IMR-90 (cell line): ENCODE measurements around the gene HEPHL1. TPM values are rescaled to one million over a fixed set of nuclear protein-coding genes. Genes with fewer than 3 reads are reported as not detected.

Experiments used
- ATAC-seq: fragments of 200-7000 bp; cut with Tn5 transposase; 2 replicates; pipeline ENCODE4 v1.9.1; 2020; ENCODE audit warnings: low read depth, mild to moderate bottlenecking, moderate library complexity
- BruUV-seq: library from RNA; stranded (reverse); fragments of 400-500 nt; replicated peaks from 2 replicates; lab custom pipeline; 2021; lab: Mats Ljungman, UMichigan
- CTCF ChIA-PET: fragments of 300-600 bp; formaldehyde crosslinking; extraction: SDS; loops from one replicate; lab custom pipeline; 2021; ENCODE audit warnings: antibody characterized with exemption; lab: Yijun Ruan, JAX
- POLR2A ChIA-PET: fragments of 300-600 bp; sonication (Branson Sonifier 250); formaldehyde crosslinking; loops from one replicate; lab custom pipeline; 2022; ENCODE audit warnings: antibody characterized with exemption; ENCODE audit not compliant: unreplicated experiment; lab: Charles Lee
- DNase-seq: peaks from one replicate; pipeline ENCODE4 v3.0.0; 2013
- H2AFZ ChIP-seq: replicated peaks from 2 replicates; pipeline ENCODE3; 2013; ENCODE audit warnings: low read length, mild to moderate bottlenecking; ENCODE audit not compliant: poor library complexity
- H2AK5ac ChIP-seq: 2 replicates; pipeline ENCODE4 v1.6.1; 2013; ENCODE audit warnings: low read depth, low read length, inconsistent platforms
- H2AK9ac ChIP-seq: replicated peaks from 2 replicates; pipeline ENCODE3; 2013; ENCODE audit warnings: mild to moderate bottlenecking, low read depth, low read length, moderate library complexity; ENCODE audit not compliant: poor library complexity
- H2BK120ac ChIP-seq: 2 replicates; pipeline ENCODE4 v1.6.1; 2013; ENCODE audit warnings: low read depth, low read length, inconsistent platforms
- H2BK15ac ChIP-seq: 3 replicates; pipeline ENCODE4 v1.6.1; 2013; ENCODE audit warnings: low read depth, low read length, inconsistent platforms
- H2BK20ac ChIP-seq: 2 replicates; pipeline ENCODE4 v1.6.1; 2013; ENCODE audit warnings: low read depth, mild to moderate bottlenecking, inconsistent platforms, low read length, moderate library complexity
- H2BK5ac ChIP-seq: 2 replicates; pipeline ENCODE4 v1.6.1; 2013; ENCODE audit warnings: mild to moderate bottlenecking, low read depth, low read length, inconsistent platforms; ENCODE audit not compliant: poor library complexity, severe bottlenecking
- H3K14ac ChIP-seq: replicated peaks from 2 replicates; pipeline ENCODE4 v1.6.1; 2013; ENCODE audit warnings: low read depth, low read length, inconsistent platforms
- H3K18ac ChIP-seq: 2 replicates; pipeline ENCODE4 v1.6.1; 2013; ENCODE audit warnings: low read depth, low read length, control low read depth
- H3K23ac ChIP-seq: 2 replicates; pipeline ENCODE4 v1.6.1; 2013; ENCODE audit warnings: low read depth, low read length, inconsistent platforms
- H3K27ac ChIP-seq: 2 replicates; pipeline ENCODE4 v1.5.1; 2013; ENCODE audit warnings: mild to moderate bottlenecking, control low read depth, low read length; ENCODE audit not compliant: insufficient read depth
- H3K27me3 ChIP-seq: 2 replicates; pipeline ENCODE4 v1.6.1; 2013; ENCODE audit warnings: low read length; ENCODE audit not compliant: control insufficient read depth, insufficient read depth
- H3K36me3 ChIP-seq: 2 replicates; pipeline ENCODE4 v1.6.1; 2013; ENCODE audit warnings: low read length, mixed read lengths; ENCODE audit not compliant: control insufficient read depth, insufficient read depth
- H3K4ac ChIP-seq: 2 replicates; pipeline ENCODE4 v1.6.1; 2013; ENCODE audit warnings: low read depth, low read length, inconsistent platforms
- H3K4me1 ChIP-seq: 2 replicates; pipeline ENCODE4 v1.6.1; 2013; ENCODE audit warnings: low read length, mixed read lengths; ENCODE audit not compliant: control insufficient read depth, insufficient read depth
- H3K4me2 ChIP-seq: 2 replicates; pipeline ENCODE4 v1.6.1; 2013; ENCODE audit warnings: low read depth, mild to moderate bottlenecking, control low read depth, low read length, moderate library complexity
- H3K4me3 ChIP-seq: 2 replicates; pipeline ENCODE4 v1.5.1; 2013; ENCODE audit warnings: low read depth, mild to moderate bottlenecking, control low read depth, low read length, moderate library complexity; ENCODE audit not compliant: insufficient read depth
- H3K56ac ChIP-seq: 2 replicates; pipeline ENCODE4 v1.6.1; 2013; ENCODE audit warnings: low read length, inconsistent platforms; ENCODE audit not compliant: insufficient read depth; ENCODE audit errors: extremely low read depth
- H3K79me1 ChIP-seq, 2 experiments: 2 replicates each; pipeline ENCODE4 v1.6.1; 2013; ENCODE audit warnings: low read length in 2 of 2, inconsistent platforms in 1 of 2, low read depth in 1 of 2
- H3K9ac ChIP-seq: 2 replicates; pipeline ENCODE4 v1.6.1; 2013; ENCODE audit warnings: low read depth, low read length, control low read depth
- H3K9me1 ChIP-seq: 2 replicates; pipeline ENCODE4 v1.6.1; 2013; ENCODE audit warnings: low read length, inconsistent platforms; ENCODE audit not compliant: insufficient read depth
- H3K9me3 ChIP-seq: 2 replicates; pipeline ENCODE4 v1.6.1; 2013; ENCODE audit warnings: low read length; ENCODE audit not compliant: control insufficient read depth, insufficient read depth
- H4K20me1 ChIP-seq: 2 replicates; pipeline ENCODE4 v1.6.1; 2013; ENCODE audit warnings: low read length, inconsistent platforms; ENCODE audit not compliant: insufficient read depth
- H4K5ac ChIP-seq: 2 replicates; pipeline ENCODE4 v1.6.1; 2013; ENCODE audit warnings: mild to moderate bottlenecking, low read depth, low read length, control low read depth
- H4K8ac ChIP-seq, 2 experiments: 2 replicates each; pipeline ENCODE4 v1.6.1; 2013; ENCODE audit warnings: low read depth in 2 of 2, low read length in 2 of 2, control low read depth in 1 of 2, inconsistent platforms in 1 of 2
- H4K91ac ChIP-seq: 2 replicates; pipeline ENCODE4 v1.6.1; 2013; ENCODE audit warnings: low read depth, low read length, inconsistent platforms; ENCODE audit not compliant: insufficient read depth
- BHLHE40 ChIP-seq: fragments of 150-350 bp; IDR thresholded peaks from 2 replicates; pipeline ENCODE4 v1.6.1; 2016; ENCODE audit warnings: mild to moderate bottlenecking, low read depth, low read length
- CEBPB ChIP-seq: IDR thresholded peaks from 2 replicates; pipeline ENCODE4 v1.6.1; 2012; ENCODE audit warnings: low read depth, low read length, improper control_type of control experiment
- CHD1 ChIP-seq: IDR thresholded peaks from 2 replicates; pipeline ENCODE4 v1.6.1; 2012; ENCODE audit warnings: low read depth, low read length, improper control_type of control experiment
- FOS ChIP-seq: fragments of 150-350 bp; IDR thresholded peaks from 2 replicates; pipeline ENCODE4 v1.6.1; 2016; ENCODE audit warnings: low read depth, low read length
- MXI1 ChIP-seq: IDR thresholded peaks from 2 replicates; pipeline ENCODE4 v1.6.1; 2012; ENCODE audit warnings: low read depth, mild to moderate bottlenecking, low read length, moderate library complexity, borderline replicate concordance
- NFE2L2 ChIP-seq: fragments of 150-350 bp; IDR thresholded peaks from 2 replicates; pipeline ENCODE4 v1.6.1; 2016; ENCODE audit warnings: low read depth, mild to moderate bottlenecking, low read length
- dilution Hi-C: fragments of 300-500 bp; cut with HindIII; formaldehyde crosslinking; loops from one replicate; pipeline ENCODE4 v1.14.3; 2018; ENCODE audit warnings: low sequenced_read_pairs; ENCODE audit not compliant: unreplicated experiment
- in situ Hi-C: fragments of 300-500 bp; cut with MboI; formaldehyde crosslinking; loops from 3 replicates; pipeline ENCODE4 v1.14.3; 2019; ENCODE audit warnings: low sequenced_read_pairs, inconsistent platforms, mixed read lengths
- intact Hi-C: fragments of 100-400 bp; cut with micrococcal nuclease; formaldehyde crosslinking; loops from 2 replicates; pipeline ENCODE4 v1.10.0; 2022
- polyA plus RNA-seq, 3 experiments: library from polyadenylated mRNA; depleted of rRNA; stranded (reverse); fragments of >200 nt; gene quantifications; 2 replicates each; pipeline ENCODE4 v1.2.3, GENCODE V29; 2012; ENCODE audit warnings: low replicate concordance in 1 of 3
- total RNA-seq: library from RNA; depleted of rRNA; stranded (reverse); fragments of >200 nt; gene quantifications from 2 replicates; pipeline ENCODE4 v1.2.3, GENCODE V29; 2012
- TF ChIP-seq, protein P1 (sequence below): fragments of 150-350 bp; IDR thresholded peaks from 2 replicates; pipeline ENCODE4 v1.6.1; 2016; ENCODE audit warnings: low read depth, mild to moderate bottlenecking, low read length, moderate library complexity, borderline replicate concordance
- TF ChIP-seq, protein P2 (sequence below): fragments of 150-350 bp; IDR thresholded peaks from 2 replicates; pipeline ENCODE4 v1.6.1; 2017; ENCODE audit warnings: mild to moderate bottlenecking, antibody characterized with exemption, low read length, low read depth

Gene HEPHL1
- total and polyA plus RNA-seq, 2 of the 4 experiments (the other 2 are of a cell fraction): under 0.01 to 0.02 TPM

DNA sequence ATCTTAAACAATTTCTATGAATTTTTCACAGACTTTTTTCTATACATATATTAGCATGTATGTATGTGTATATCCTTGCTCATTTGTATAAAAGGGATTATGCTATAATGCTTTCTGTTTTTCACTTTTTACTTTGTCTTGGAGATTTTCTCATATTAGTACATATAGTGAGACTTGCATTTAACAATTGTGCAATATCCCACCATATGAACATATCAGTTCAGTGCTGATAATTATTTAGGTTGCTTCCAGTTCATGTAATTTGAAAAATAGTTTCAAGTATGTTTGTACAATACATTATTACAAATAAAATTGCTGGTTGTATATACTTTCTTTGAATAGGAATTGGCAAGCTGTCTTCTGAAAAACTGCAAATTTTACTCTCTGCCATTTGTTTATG, 37.9 kb downstream of the HEPHL1 start:
- intact Hi-C loops: no loop called here
- Histone ChIP-seq H3K9me3 (no peaks in the 10 kb centered on the region), H2AFZ (no peak overlapping the region), H4K20me1 (no peaks in the 10 kb centered on the region), H3K4ac (no peak overlapping the region), H3K79me1 (no peaks in the 10 kb centered on the region), H3K4me2 (no peak overlapping the region), H4K91ac (no peak overlapping the region), H3K4me3 (no peak overlapping the region), H2AK9ac (no peak overlapping the region), H3K27ac (no peak overlapping the region), H3K14ac (no peak overlapping the region), H3K56ac (no peak overlapping the region), H3K27me3 (no peaks in the 10 kb centered on the region), H3K9me1 (no peaks in the 10 kb centered on the region), H3K36me3 (no peaks in the 10 kb centered on the region), H3K18ac (no peak overlapping the region), H2AK5ac (no peak overlapping the region), H2BK120ac (no peak overlapping the region), H4K8ac (no peak overlapping the region), H2BK20ac (no peak overlapping the region), H3K23ac (no peak overlapping the region), H3K9ac (no peak overlapping the region), H3K4me1 (no peaks in the 10 kb centered on the region), H4K5ac (no peak overlapping the region), H2BK15ac (no peak overlapping the region), H2BK5ac (no peak overlapping the region)
- POLR2A ChIA-PET: no interaction called here
- CTCF ChIA-PET: no interaction called here
- DNase-seq: no peak
- BruUV-seq: no TSS peak
- in situ Hi-C loops: no loop called here
- no peak for ATAC-seq
- dilution Hi-C loops: no loop called here
- TF ChIP-seq NFE2L2 (no peak), MXI1 (no peak), FOS (no peak), CEBPB (peak; percentile 56), BHLHE40 (no peak), CHD1 (no peak)
- TF ChIP-seq, protein P1, sequence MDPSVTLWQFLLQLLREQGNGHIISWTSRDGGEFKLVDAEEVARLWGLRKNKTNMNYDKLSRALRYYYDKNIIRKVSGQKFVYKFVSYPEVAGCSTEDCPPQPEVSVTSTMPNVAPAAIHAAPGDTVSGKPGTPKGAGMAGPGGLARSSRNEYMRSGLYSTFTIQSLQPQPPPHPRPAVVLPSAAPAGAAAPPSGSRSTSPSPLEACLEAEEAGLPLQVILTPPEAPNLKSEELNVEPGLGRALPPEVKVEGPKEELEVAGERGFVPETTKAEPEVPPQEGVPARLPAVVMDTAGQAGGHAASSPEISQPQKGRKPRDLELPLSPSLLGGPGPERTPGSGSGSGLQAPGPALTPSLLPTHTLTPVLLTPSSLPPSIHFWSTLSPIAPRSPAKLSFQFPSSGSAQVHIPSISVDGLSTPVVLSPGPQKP: no peak
- TF ChIP-seq, protein P2, sequence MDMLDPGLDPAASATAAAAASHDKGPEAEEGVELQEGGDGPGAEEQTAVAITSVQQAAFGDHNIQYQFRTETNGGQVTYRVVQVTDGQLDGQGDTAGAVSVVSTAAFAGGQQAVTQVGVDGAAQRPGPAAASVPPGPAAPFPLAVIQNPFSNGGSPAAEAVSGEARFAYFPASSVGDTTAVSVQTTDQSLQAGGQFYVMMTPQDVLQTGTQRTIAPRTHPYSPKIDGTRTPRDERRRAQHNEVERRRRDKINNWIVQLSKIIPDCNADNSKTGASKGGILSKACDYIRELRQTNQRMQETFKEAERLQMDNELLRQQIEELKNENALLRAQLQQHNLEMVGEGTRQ: no peak
